H1 (cell line): Measurements from ENCODE around the gene ACBD4.

ENCODE experiments used
- HDAC6 ChIP-seq: IDR thresholded peaks from one replicate; pipeline ENCODE4 v1.7.1; 2012; ENCODE audit warnings: low read depth, mild to moderate bottlenecking, inconsistent platforms, low read length, moderate library complexity
- POLR2A ChIP-seq, 2 experiments: IDR thresholded peaks; 1 replicate in 1 of 2; 2 replicates in 1 of 2; pipeline ENCODE4 v1.6.1; 2011; ENCODE audit warnings: low read depth in 2 of 2, low read length in 2 of 2, mild to moderate bottlenecking in 2 of 2; ENCODE audit errors: control extremely low read depth in 1 of 2
- POLR2AphosphoS5 ChIP-seq: IDR thresholded peaks from 2 replicates; pipeline ENCODE4 v1.6.1; 2011; ENCODE audit warnings: low read depth, low read length
- SUZ12 ChIP-seq: fragments of 200-600 bp; sonication (generic); IDR thresholded peaks from 2 replicates; pipeline ENCODE4 v1.6.1; 2012; ENCODE audit warnings: mild to moderate bottlenecking, inconsistent platforms, low read length, moderate library complexity, mixed read lengths
- TF ChIP-seq, protein P1 (sequence below), 3 experiments: IDR thresholded peaks; 1 replicate in 2 of 3; 2 replicates in 1 of 3; pipeline versions ENCODE4 v1.5.1 to v1.6.1; 2011; ENCODE audit warnings: low read length in 3 of 3, mild to moderate bottlenecking in 3 of 3, inconsistent platforms in 2 of 3, low read depth in 1 of 3, moderate library complexity in 1 of 3; ENCODE audit not compliant: insufficient read depth in 1 of 3; ENCODE audit errors: control extremely low read depth in 1 of 3
- TF ChIP-seq, protein P2 (sequence below): IDR thresholded peaks from 2 replicates; pipeline ENCODE4 v1.6.1; 2012; ENCODE audit warnings: inconsistent platforms
- TF ChIP-seq, protein P3 (sequence below): IDR thresholded peaks from 2 replicates; pipeline ENCODE4 v1.6.1; 2012; ENCODE audit warnings: low read length, inconsistent platforms

DNA sequence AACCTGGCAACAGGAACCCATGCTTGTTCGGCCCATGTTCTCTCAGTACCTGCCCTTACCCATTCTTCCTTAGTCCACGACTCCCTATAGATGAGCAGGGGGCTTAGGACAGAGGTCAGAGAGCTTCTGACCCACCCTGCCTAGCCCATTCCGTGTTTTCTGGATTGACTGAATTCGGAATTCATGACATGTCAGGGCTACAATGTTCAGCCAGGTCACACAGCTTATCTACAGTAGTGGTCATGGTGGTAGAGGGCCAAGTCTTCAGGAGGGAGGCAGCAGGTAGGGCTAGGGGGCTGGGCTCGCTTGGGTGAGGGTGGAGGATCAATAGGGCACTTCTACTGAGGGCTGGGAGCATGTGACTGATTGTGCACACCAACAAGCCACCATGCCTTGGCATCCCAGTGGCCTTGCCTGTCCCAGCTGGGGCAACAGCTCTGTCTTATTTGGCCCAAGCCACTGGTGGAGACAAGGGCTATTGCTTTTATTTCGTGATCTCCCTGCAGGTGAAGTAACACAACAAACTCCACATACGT, 29.3 kb downstream of the ACBD4 start:
- TF ChIP-seq, protein P1, sequence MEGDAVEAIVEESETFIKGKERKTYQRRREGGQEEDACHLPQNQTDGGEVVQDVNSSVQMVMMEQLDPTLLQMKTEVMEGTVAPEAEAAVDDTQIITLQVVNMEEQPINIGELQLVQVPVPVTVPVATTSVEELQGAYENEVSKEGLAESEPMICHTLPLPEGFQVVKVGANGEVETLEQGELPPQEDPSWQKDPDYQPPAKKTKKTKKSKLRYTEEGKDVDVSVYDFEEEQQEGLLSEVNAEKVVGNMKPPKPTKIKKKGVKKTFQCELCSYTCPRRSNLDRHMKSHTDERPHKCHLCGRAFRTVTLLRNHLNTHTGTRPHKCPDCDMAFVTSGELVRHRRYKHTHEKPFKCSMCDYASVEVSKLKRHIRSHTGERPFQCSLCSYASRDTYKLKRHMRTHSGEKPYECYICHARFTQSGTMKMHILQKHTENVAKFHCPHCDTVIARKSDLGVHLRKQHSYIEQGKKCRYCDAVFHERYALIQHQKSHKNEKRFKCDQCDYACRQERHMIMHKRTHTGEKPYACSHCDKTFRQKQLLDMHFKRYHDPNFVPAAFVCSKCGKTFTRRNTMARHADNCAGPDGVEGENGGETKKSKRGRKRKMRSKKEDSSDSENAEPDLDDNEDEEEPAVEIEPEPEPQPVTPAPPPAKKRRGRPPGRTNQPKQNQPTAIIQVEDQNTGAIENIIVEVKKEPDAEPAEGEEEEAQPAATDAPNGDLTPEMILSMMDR (IDR thresholded peaks at IDR 0.05; ENCODE audit: control extremely low read depth in 1 of 3, insufficient read depth in 1 of 3, low read depth in 1 of 3, low read length in 3 of 3): no peak
- no peak for TF ChIP-seq POLR2A (IDR thresholded peaks at IDR 0.05; ENCODE audit: control extremely low read depth in 1 of 2, low read depth in 2 of 2, low read length in 2 of 2)
- no peak for TF ChIP-seq POLR2AphosphoS5
- TF ChIP-seq, protein P2, sequence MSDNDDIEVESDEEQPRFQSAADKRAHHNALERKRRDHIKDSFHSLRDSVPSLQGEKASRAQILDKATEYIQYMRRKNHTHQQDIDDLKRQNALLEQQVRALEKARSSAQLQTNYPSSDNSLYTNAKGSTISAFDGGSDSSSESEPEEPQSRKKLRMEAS: no peak
- TF ChIP-seq, protein P3, sequence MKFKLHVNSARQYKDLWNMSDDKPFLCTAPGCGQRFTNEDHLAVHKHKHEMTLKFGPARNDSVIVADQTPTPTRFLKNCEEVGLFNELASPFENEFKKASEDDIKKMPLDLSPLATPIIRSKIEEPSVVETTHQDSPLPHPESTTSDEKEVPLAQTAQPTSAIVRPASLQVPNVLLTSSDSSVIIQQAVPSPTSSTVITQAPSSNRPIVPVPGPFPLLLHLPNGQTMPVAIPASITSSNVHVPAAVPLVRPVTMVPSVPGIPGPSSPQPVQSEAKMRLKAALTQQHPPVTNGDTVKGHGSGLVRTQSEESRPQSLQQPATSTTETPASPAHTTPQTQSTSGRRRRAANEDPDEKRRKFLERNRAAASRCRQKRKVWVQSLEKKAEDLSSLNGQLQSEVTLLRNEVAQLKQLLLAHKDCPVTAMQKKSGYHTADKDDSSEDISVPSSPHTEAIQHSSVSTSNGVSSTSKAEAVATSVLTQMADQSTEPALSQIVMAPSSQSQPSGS: no peak
- no peak for TF ChIP-seq SUZ12
- no peak for TF ChIP-seq HDAC6
